GM19463 (cell line): ENCODE data around the gene BEAN1.

Experiments used
- ATAC-seq: cut with Tn5 transposase; IDR thresholded peaks from one replicate; pipeline ENCODE4 v1.9.1; 2021; ENCODE audit warnings: mild to moderate bottlenecking, moderate library complexity; ENCODE audit not compliant: unreplicated experiment

BEAN1 gene

GRCh38 chr16:66395806-66396555 is 31.1 kb upstream of the BEAN1 start:
- ATAC-seq = no peak

GRCh38 chr16:66397736-66398433 is 29.2 kb upstream of the BEAN1 start:
- no peak for ATAC-seq

GRCh38 chr16:66399031-66399430 is 28.1 kb upstream of the BEAN1 start:
- ATAC-seq = no peak

GRCh38 chr16:66399930-66400329 is 27.2 kb upstream of the BEAN1 start:
- no peak for ATAC-seq

GRCh38 chr16:66400503-66401380 is 26.4 kb upstream of the BEAN1 start:
- no peak for ATAC-seq

GRCh38 chr16:66401610-66402009 is 25.5 kb upstream of the BEAN1 start:
- ATAC-seq = no peak

- no peak for ATAC-seq
Observed at GRCh38 chr16:66402166-66402565, 24.9 kb upstream of the BEAN1 start.

- no peak for ATAC-seq
Observed at GRCh38 chr16:66402591-66403230, 24.4 kb upstream of the BEAN1 start.

GRCh38 chr16:66403531-66404145 is 23.5 kb upstream of the BEAN1 start:
- no peak for ATAC-seq

GRCh38 chr16:66405057-66405783 is 21.9 kb upstream of the BEAN1 start:
- no peak for ATAC-seq

- ATAC-seq = peak; percentile 88
Observed at GRCh38 chr16:66406534-66407221, 20.4 kb upstream of the BEAN1 start.

- no peak for ATAC-seq
Observed at GRCh38 chr16:66408163-66409048, 18.7 kb upstream of the BEAN1 start.

GRCh38 chr16:66409156-66409555 is 17.9 kb upstream of the BEAN1 start:
- ATAC-seq = no peak

- ATAC-seq = no peak
Observed at GRCh38 chr16:66412182-66412581, 14.9 kb upstream of the BEAN1 start.

- no peak for ATAC-seq
Observed at GRCh38 chr16:66414891-66415290, 12.2 kb upstream of the BEAN1 start.

GRCh38 chr16:66416136-66416535 is 11.0 kb upstream of the BEAN1 start:
- no peak for ATAC-seq

- ATAC-seq = no peak
Observed at GRCh38 chr16:66416939-66417700, 10.0 kb upstream of the BEAN1 start.
